NCI-H446 treated with DMSO at 0.1 percent for 48 hours (cell line): ENCODE data around the gene EFEMP1.

Source experiments
- DNase-seq: peaks from one replicate; lab custom pipeline; 2025; lab: John Stamatoyannopoulos, UW

EFEMP1 gene, protein sequence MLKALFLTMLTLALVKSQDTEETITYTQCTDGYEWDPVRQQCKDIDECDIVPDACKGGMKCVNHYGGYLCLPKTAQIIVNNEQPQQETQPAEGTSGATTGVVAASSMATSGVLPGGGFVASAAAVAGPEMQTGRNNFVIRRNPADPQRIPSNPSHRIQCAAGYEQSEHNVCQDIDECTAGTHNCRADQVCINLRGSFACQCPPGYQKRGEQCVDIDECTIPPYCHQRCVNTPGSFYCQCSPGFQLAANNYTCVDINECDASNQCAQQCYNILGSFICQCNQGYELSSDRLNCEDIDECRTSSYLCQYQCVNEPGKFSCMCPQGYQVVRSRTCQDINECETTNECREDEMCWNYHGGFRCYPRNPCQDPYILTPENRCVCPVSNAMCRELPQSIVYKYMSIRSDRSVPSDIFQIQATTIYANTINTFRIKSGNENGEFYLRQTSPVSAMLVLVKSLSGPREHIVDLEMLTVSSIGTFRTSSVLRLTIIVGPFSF

DNA sequence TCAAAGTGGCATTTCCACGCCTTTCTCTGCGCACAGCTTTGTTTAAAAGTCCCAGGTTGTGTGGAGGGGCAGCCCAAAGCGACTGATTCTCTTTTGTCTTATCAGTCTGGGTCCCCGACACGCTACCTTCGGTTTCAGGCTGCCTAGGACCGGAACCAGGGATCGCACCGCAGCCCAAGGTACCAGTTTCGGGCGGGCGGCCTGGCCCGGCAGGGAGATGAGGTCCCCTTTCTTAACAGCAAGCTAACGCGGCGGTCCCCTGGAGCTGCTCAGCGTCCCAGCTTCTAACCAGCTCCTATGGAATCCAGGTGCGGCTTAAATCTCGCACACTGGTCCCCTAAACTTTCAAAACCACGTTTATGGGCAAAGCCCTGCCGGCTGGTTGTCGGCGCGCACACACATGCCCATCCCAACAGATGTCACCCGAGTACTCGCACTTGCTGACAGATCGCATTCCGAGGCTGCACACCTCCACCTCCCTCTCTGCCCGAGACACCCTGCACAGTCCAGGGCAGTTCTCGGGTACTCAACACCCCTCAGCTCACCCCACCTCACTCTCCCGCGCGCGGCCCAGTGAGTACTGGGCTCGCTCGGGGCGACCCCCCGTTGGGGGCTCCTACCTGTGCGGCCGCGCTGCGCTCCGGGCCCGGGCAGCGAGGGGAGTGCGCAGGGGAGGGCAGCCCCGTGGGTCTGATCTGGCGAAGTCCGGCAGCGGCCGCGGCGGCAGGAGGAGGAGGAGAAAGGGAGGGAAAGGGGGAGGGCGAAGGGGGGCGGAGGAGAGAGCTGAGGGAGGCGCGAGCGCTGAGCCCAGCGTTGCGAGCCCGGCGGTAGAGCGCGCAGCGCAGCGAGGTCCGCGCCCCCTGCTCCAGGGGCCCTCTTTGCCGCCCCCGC is at the start of gene EFEMP1:
Gene EFEMP1, minus strand, starts transcription at position 692 of the 891 bp plus-strand sequence. CDS start 1,342 bp downstream, outside the sequence.
- DNase-seq, result no peak

DNA sequence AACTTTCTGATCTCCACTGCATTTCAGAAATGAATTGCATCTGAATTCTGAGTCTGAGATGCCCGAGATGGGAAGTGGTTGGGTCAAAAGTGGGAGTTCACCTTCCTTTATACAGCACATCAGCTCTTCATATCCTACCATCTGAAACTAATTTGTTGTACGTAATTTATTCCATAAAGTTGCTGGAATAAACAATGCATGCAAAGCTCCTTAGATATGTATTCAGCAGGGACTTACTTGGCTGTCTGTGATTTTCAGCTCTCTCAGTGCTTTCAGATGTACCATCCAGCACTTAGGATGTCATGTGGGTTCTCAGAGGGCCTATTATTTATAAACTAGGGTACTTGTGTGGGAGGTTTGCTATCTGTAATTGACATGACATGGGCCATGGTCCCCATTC is 46.9 kb upstream of the EFEMP1 start:
- DNase-seq, result no peak

DNA sequence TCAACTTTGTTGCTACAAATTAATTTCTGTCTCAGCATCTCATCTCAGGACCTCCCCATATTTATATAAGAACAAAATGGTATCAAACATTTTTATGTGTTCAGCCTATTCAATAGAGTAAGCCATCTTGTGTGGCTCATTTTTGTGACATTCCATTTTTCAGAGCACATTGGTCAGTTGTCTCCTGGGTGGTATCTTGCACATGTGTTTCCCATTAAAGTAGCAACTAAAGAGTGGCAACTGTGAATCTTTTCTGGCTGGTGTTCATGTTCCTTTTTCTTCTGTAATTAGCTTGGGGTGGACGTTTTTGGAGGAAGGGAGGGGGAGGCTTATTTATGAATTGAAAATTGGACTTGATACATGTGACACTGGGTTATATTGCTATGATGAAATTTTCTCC is 45.4 kb upstream of the EFEMP1 start:
- DNase-seq, result no peak

DNA sequence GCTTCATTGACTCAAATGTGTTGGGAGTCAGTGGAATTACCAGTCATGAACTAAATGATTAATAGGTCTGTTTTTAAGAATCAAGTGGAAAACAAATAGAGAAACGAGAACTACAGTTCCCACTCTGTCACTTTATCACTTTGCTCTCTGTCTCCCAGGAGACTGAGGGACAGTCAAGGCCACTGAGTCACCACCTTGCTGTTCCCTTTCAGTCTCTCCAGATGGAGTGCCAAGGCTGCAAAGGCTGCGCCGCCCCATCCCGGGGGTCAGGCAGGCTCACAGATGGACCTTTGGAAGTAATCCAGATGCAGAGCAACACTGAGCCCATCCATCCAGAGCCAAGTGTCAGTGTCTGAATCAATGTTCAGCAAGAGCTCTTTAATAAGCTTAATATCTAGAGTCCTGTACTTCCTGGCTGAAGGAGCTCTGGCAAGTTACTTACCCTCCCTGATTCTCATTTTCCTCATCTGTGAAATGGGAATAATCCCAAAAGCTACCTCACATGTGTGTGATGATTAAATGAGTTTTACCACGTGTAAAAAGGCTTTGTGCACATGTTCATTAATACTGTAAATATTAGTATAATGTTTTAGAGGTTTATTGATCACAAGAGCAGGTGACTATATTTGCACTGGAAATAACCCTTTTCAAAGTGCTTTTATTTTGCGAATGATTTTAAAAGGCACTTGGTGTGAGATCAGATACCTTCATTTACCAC is 43.0 kb upstream of the EFEMP1 start:
- peak; percentile 45 for DNase-seq

DNA sequence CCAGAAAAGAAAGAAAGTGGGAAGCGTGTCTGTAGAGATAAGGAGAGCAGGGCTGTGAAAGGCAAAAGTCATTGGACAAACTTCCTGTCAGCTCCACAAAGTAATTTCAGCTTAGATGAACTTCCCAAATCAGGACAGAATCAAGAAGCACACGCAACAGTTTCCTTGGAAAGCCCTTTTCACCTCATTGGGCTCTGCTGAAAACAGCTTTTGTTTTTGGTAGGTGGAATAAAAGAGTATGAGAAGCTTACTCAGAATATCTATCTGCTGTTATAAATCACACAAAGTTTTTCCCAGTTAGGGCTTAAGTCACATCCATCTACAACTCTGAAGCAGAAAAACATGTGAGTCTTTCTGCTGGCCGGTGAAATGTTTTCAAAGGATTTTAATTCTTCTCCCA is 42.4 kb upstream of the EFEMP1 start:
- no peak for DNase-seq

DNA sequence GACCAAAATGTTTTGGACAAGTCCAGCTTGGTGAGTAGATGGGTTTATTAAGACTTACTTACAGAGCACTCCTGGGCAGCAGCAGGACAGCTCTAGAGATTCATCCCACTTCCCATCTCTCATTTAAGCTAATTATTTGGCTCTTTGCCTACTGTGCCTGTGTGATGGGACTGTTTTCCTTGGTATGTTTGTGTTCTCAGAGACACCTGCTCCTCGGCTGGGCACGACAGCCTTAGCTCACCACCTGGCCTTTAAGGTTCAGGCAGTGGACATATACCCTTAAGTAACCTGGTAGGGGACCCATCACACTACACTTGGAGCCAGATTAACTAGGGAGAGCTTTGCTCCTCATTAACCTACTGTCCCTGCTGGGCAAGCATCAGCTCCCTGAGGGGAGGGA is 41.7 kb upstream of the EFEMP1 start:
- no peak for DNase-seq

DNA sequence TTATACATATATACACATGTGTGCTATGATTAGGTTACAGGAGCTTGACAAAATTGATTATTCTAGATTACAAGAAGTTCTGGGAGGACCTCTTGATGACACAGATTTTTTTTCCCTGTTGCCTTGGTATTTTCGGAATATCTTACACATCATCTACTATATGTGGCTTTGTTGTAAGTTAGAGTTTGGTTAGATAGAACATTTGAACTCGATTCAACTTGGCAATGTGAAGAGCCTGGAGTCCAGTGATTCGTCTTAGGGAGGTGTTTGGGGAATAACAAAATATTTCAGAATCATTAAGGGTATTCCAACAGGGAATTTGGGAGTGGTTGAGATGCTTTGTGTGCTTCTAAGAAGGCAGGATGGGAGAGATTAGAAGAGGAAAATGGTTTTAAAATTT is 39.3 kb upstream of the EFEMP1 start:
- no peak for DNase-seq

DNA sequence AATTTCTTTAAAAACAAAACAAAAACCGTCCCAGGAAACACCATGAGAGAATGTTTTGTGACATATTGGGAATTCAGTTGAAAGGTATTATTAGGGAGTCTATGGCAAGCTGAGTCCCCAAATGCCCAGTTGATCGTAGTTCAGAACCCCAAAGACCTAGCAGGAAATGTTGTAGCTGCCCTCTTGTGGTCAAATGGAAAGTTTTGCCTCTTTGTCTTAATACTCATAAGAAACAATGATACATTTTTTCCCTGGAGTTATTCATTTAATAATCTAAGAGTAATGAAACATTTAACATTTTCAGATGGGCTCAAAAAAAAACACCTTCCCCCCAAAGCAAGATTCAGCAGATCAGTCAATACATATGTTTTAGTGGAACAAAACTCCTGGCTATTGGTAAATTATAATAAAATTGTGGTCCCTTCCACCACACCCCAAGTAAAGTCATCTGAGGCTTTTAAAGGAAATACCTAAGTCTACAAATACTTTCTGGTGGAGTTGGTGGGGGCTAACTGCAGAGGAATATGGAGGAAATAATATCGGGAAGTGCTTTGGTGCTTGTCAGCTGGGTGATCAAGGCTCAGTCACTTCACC is 37.8 kb upstream of the EFEMP1 start:
- DNase-seq, result peak; percentile 16

DNA sequence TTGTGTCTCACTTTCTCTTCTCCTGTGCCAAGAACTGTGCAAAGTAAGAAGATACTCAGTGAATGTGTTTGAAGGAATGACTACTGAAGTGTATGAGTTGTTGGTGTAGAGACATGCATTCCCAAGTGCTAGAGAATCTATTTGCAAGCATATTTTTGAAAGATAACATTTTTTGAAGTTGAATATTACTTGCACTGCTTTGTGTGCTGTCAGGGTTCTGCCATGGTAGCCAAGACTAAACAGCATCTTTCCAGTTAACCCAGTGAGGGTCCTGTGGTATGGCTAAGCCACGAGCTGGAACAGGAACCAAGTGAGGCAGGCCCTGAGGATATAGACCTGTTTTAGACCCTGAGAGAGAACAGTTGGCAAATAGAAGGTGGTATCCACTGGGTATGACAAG is 35.2 kb upstream of the EFEMP1 start:
- DNase-seq, result no peak

DNA sequence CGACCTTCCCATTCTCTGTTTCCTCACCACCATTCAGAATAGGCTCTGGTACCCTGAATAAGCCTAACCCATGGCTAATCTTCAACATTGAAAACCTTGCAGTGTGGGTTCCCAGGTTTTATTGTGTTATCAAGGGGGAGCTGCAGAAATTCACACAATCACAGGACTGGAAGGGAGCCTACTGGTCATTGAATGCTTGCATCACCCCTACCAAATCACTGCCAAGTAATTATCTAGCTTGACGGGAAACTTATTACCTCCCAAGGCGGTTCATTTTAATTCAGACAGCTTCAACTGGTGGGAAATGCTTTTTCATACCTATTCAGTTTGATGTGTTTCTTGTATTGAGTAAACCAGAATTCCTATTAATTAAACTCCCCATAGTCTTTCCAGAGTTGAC is 33.6 kb upstream of the EFEMP1 start:
- no peak for DNase-seq

DNA sequence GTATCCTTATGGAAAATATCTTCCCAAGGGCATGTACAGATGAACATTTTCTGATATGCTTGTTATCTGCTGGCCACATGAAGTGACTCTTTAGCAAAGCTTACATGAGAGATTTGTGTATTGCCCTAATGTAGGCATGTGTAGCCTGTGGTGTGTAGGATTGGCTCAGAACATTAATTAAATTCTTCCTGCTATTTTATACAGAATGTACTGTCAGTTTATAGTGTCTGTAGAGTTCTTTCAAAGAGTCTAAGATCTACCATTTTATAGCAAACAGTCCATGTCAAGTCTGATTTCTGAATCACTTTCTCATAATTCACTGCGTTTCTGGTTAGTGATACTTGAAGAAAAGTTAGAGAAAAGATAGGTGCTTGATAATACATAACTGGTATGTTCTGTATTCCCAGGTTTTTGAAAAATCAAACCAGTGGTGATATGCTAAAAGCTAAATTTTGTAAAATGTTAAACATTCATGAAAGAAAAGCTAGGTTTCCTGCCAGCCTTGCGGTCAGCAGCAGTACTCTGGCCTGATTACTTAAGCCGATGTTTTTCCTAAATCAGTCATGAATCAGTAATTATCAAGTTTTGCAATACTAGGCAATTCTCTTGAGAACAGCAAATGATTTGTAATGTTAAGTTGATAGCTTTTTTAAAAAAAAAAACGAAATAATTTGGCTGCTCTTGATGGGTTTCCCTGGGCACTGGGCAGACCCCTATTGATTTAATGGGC is 30.9 kb upstream of the EFEMP1 start:
- DNase-seq, result no peak

DNA sequence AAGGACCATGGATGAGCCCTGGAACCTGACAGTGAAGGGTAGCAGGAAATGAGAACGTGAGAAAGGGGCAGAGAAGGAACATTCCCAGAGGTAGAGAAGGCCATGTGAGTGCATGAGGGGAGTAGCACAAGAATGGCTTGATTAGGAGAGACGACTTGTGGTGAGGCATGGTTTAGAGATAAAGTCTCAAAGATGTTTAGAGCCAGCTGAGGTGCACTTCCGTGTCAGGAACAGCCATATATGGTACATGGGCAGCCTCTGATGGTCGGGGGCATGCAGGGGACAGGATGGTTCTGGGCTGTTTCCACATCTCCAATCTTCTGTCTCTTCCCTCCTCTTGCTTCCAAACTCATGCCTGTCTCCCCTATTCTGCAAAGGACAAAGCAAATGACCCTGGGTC is 28.8 kb upstream of the EFEMP1 start:
- DNase-seq, result no peak

DNA sequence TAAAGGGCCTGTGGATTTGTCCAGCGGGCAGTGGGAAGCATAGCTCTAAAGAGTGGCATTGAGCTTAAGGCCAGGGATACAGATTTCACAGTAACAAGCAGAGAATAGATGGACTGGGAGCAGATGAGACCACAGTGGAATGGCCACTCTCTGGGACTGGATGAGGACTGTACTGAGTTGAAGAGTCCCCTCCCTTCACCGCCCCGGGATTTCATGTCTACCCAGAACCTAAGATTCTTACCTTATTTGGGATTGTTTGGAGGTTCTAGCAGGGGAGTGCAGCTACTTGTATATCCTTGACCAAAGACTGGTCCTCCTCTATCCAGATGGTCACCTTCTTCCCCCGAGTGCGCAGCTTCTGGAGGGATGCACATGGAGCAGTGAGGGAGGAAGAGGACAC is 28.0 kb upstream of the EFEMP1 start:
- DNase-seq, result no peak

DNA sequence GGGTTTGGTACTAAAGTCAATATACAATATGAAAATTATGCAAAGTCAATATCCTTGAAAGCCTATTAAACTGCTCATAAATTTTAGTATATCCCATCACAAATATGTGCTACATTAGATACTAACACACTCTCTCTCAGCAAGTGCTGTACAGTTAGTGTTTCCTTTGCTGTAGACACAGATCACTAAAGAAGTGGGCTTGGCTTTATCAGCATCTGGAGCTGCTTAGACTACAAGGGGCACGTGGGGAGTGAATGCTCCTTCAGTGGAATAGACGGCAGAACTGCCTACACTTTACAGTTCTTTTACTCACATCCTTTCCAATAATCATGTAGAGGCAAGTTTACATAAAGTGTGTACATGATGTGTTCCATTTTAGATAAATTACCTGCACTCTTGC is 26.0 kb upstream of the EFEMP1 start:
- DNase-seq, result no peak

DNA sequence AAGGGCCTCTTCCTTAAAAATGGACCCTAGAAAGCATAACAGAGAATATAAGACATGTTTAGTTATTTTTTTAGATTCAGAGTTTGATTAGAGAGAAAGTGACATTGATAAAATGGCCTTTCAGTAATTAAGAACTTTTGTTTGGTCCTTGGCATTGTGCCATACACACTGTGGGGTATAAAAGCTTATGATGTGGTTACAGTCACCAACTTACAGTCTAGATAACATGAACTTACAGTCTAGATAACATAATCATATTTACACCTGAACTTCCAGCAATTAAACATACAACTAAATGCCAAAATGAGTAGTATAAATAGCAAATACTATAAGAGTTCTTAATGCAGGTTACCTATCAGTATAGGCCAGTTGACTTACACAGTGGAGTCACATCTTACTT is 25.6 kb upstream of the EFEMP1 start:
- DNase-seq, result no peak

DNA sequence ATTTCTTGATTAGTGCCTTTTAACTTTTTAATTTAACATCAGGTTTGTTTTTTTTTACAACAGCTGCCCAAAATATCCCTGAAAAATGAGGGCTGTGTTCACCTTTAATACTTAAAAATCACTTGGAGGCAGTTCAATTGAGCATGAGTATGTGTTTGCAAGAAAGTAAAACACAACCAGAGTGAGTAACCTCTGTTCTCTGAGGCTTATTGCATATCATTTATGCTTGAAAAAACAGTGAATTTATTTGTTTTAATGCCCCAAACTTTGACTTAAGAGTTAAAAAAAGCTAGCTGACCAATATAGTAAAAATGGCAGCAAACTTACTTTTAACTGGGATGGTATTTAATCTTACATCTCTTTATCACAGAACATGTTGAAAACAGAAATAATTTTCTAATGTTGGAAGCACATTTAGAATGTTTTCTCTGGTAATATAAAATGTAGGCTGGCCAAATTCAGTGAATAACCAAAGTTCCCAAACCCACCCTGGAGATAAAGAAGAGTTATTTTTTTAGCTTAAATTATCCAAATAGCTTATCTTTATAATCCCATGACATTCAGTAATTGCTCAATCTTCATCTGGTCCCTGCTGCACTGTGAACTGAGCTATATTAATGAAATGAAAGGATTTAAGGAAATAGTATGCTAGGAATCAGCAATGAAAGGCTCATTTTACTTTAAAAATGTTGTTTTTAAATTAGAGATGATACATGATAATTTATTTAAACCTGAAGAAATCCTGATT is 24.8 kb upstream of the EFEMP1 start:
- no peak for DNase-seq

DNA sequence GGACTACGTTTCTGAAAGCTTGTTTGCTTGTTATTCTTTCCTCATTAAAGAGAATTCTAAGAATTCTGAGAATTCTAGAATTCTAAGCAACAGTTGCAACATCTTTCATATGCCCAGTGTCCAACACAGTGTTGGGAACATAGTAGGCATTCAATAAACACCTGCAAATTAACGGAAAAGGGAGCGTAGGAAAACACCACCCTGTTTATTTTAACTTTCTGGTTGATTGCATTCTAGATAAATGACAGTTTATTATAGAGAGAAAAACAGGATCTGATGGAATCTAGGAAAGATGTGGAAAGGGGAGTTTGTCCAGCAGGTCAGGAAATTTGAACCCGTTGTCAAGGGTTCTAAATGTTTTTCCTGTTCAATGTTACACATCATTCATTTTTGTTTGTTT is 24.2 kb upstream of the EFEMP1 start:
- DNase-seq, result no peak

DNA sequence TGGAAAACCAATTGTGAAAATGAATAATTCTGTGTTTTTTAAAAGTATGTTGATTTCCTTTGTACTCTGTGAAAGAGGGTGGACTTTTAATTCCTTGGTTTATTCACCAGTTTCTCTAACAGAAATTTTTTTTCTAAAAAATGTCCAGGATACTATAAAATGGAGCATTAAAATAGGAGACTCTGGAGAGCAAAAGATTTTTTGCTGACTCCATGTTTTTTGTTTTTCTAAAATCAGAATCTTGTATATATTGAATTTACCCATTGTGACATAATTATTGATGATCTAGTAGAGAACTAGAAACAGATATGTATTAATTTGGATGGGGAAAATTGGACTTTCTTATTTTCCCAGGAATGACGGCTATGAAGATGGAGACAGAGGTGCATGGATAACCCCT is 23.2 kb upstream of the EFEMP1 start:
- DNase-seq, result no peak

DNA sequence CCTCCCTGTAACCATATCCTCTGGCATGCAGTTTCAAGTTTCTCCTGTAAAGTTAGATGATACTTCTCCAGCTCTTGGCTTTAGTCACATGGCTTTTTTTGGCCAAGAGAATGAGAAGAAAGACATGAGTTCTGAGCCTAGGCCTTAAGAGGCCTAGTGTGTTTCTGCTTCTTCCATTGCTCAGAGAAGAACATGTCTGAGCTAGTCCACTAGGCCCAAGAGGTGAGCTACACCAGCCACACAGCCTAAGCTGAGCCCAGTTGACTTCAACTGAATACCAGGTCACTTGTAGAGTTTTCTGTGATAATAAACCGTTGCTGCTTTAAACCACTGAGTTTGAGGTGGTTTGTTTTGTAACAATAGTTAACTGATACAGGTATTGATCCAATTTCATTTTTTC is 19.9 kb upstream of the EFEMP1 start:
- no peak for DNase-seq

DNA sequence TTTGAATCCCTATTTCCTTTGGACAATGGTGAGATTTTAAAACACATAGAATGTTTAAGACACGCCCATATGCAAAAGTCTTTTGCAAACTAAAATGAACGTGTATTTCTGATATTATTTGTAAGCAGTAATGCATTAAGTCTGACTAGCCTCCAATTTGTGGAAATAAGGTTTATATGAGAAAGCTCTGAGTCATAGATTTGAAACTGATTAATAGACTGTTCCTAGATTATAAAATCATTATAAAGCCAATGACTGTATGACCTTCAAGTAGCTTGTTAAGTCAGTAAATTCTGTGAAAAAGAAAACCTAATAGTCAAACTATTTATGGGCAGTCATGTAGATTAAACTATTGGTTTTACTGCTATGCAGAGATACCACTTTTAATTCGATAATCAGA is 12.8 kb upstream of the EFEMP1 start:
- no peak for DNase-seq

DNA sequence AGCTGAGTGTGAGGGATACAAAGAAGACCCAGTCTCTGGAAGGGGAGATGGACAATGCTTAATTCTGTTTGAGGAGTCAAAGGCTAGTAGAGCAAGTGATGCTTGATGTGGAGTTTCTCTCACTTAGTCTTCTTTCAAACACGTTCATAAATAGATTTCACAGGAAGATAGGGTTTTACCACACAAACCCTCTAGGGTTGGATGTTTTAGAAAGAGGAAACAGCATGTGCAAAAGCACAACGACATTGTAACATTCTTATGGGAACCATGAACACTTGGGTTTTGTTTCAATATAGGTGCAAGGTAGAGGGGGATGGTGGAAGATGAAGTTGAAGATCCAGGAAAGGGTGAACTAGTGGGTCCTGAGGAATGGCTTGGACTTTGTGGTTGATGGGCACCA is 10.8 kb upstream of the EFEMP1 start:
- no peak for DNase-seq
